ENCODE measurements around the gene ADGRA3.

ADGRA3 gene, protein sequence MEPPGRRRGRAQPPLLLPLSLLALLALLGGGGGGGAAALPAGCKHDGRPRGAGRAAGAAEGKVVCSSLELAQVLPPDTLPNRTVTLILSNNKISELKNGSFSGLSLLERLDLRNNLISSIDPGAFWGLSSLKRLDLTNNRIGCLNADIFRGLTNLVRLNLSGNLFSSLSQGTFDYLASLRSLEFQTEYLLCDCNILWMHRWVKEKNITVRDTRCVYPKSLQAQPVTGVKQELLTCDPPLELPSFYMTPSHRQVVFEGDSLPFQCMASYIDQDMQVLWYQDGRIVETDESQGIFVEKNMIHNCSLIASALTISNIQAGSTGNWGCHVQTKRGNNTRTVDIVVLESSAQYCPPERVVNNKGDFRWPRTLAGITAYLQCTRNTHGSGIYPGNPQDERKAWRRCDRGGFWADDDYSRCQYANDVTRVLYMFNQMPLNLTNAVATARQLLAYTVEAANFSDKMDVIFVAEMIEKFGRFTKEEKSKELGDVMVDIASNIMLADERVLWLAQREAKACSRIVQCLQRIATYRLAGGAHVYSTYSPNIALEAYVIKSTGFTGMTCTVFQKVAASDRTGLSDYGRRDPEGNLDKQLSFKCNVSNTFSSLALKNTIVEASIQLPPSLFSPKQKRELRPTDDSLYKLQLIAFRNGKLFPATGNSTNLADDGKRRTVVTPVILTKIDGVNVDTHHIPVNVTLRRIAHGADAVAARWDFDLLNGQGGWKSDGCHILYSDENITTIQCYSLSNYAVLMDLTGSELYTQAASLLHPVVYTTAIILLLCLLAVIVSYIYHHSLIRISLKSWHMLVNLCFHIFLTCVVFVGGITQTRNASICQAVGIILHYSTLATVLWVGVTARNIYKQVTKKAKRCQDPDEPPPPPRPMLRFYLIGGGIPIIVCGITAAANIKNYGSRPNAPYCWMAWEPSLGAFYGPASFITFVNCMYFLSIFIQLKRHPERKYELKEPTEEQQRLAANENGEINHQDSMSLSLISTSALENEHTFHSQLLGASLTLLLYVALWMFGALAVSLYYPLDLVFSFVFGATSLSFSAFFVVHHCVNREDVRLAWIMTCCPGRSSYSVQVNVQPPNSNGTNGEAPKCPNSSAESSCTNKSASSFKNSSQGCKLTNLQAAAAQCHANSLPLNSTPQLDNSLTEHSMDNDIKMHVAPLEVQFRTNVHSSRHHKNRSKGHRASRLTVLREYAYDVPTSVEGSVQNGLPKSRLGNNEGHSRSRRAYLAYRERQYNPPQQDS (N-terminal part only)

GRCh38 chr4:22515888-22516541, at the start of gene ADGRA3:
ADGRA3 (minus strand) TSS chr4:22516066; CDS start chr4:22515784, 282 bp downstream.
- peak; percentile 0 to 56 (median 28) for DNase-seq (ENCODE audit: low read depth in 4 of 4, low spot score in 1 of 4)

DNA sequence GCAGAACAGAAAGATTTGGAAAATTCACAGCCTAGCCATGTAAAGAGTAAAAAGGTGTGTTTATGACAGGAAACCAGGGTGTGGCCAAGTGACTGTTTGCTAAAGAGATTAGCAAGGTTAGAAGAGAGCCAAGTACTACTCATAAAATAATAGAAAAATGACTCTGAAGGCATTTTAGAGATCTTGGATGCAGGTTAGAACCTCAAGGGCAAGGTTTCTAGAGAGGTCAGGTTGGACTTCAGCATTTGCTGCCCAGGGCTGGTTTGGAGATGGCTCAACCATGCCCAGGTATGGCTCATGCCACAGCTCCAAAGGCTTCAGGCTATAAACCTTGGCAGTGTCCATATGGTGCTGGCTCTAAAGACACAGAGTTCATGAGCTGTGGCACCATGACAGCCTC, 40.6 kb upstream of the ADGRA3 start:
- DNase-seq (ENCODE audit: low read depth in 4 of 4, low spot score in 1 of 4), result no peak

DNA sequence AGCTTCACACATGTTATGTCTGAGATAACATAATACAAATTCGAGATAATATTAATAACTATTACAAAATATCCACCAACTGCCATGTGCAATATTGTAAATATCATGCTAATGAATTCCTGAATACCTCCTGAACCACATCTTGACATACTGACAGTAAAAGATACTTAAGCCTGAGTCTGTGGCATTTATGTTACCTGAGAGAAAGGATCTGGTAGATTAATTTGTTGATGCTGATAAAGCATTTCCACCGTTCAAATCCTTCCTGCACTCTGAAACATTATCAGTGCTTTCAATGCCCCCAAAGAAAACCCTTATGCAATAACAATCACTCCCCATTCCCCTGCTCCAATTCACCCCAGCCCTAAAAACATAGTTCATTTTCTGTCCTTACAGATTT, 38.8 kb upstream of the ADGRA3 start:
- no peak for DNase-seq (ENCODE audit: low read depth in 4 of 4, low spot score in 1 of 4)

GRCh38 chr4:22553560-22553959, 37.7 kb upstream of the ADGRA3 start:
- DNase-seq (ENCODE audit: low read depth in 4 of 4, low spot score in 1 of 4), result no peak

GRCh38 chr4:22552812-22553211, 36.9 kb upstream of the ADGRA3 start:
- DNase-seq (ENCODE audit: low read depth in 4 of 4, low spot score in 1 of 4), result no peak

- no peak for DNase-seq (ENCODE audit: low read depth in 4 of 4, low spot score in 1 of 4)
Observed at GRCh38 chr4:22551550-22551949, 35.7 kb upstream of the ADGRA3 start.

GRCh38 chr4:22546299-22546698, 30.4 kb upstream of the ADGRA3 start:
- DNase-seq (ENCODE audit: low read depth in 4 of 4, low spot score in 1 of 4), result no peak

DNA sequence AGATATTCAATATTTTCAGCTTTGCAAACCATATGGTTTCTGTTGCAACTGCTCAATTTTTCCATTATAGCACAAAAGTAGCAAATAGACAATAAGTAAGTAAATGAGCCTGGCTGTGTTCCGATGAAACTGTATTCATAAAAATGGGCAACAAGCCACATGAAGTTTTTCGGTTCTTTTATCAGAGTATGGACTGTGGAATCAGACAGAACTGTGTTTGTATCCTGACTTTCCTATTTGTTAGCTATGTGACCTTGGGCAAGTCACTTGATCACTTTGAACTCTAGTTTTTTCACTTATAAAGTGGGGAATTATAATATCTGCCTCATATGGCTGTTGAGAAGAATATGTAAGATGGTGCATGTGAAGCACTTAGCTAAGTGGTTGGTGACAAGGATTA, 23.4 kb upstream of the ADGRA3 start:
- no peak for DNase-seq (ENCODE audit: low read depth in 4 of 4, low spot score in 1 of 4)

DNA sequence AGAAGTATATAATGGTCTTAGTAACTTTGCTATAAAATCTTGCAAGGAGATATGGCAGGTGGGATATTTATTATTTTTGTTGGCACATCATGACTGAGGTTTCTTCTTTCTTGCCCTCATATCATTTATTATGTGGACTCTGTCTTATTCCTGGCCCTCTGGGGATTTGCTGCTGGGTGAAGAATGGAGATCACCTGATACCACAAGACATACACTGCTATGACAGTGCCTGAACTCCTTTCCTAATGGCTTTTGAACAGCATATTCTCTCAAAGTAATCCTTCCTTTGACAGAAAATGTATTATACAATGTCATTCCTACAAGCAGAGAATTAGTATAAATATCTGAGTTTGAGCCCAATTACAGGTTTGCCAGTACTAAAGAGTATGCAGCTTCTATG, 22.0 kb upstream of the ADGRA3 start:
- DNase-seq (ENCODE audit: low read depth in 4 of 4, low spot score in 1 of 4), result no peak

DNA sequence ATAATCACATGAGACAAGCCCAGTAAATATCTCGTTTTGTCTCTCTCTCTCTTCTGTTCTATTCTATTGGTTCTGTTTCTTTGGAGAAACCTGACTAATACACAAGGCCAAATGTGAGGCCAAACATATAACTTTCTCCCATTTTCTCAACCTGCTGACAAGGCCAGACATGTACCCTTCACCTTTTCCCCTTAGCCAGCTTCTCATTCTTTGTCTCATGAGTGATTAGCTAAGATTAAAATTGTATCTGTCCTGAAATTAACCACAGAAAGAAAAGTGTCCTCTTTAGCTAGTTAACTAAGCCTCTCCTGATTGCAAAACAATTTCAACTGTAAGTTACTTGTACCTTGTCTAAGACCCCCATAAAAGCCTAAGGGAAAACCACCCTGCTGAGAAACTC, 18.5 kb upstream of the ADGRA3 start:
- DNase-seq (ENCODE audit: low read depth in 4 of 4, low spot score in 1 of 4), result no peak

GRCh38 chr4:22532896-22533295, 17.0 kb upstream of the ADGRA3 start:
- DNase-seq (ENCODE audit: low read depth in 4 of 4, low spot score in 1 of 4), result no peak

DNA sequence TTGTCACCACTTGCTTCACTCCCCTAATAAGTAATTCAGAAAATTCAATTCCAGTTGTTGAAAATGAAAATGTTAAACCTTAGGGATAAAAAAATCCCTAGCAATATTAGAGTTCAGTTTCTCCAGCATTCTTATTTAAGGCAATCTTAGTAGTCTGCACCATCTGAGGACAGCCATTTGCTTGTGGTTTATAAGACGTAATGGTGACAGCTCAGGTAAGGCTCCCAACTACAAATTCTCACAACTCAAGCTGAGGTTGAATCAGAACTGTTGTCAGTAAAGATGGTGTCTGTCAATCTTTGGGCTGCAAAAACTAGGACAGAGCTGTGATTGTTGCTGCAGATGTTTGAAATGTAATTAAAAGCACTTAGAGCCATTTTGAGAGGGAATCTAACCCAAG, 16.3 kb upstream of the ADGRA3 start:
- no peak for DNase-seq (ENCODE audit: low read depth in 4 of 4, low spot score in 1 of 4)

GRCh38 chr4:22531311-22532019, 15.6 kb upstream of the ADGRA3 start:
- no peak for DNase-seq (ENCODE audit: low read depth in 4 of 4, low spot score in 1 of 4)

GRCh38 chr4:22524895-22525294, 9.0 kb upstream of the ADGRA3 start:
- no peak for DNase-seq (ENCODE audit: low read depth in 4 of 4, low spot score in 1 of 4)

- no peak for DNase-seq (ENCODE audit: low read depth in 4 of 4, low spot score in 1 of 4)
Observed at GRCh38 chr4:22522706-22523501, 7.0 kb upstream of the ADGRA3 start.

DNA sequence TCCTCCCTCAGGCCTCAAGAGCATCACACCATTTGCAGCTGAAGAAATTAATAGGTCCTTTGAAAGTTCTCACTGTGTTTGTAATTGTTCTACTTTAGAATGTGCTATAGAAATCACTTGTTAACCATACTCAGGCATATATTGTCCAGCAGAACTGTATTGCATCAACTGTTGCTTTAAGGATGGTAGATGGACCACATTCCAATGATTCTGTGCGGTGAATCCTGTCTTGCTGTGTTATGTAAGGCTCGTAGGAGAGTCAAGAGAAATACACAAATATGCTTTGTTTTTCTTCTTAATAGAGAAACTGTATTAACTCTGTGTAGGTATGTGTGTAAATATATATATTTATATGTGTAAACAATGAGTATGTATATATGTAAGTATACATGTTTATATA, 6.3 kb upstream of the ADGRA3 start:
- no peak for DNase-seq (ENCODE audit: low read depth in 4 of 4, low spot score in 1 of 4)

- DNase-seq (ENCODE audit: low read depth in 4 of 4, low spot score in 1 of 4), result no peak
Observed at GRCh38 chr4:22521240-22521639, 5.4 kb upstream of the ADGRA3 start.

DNA sequence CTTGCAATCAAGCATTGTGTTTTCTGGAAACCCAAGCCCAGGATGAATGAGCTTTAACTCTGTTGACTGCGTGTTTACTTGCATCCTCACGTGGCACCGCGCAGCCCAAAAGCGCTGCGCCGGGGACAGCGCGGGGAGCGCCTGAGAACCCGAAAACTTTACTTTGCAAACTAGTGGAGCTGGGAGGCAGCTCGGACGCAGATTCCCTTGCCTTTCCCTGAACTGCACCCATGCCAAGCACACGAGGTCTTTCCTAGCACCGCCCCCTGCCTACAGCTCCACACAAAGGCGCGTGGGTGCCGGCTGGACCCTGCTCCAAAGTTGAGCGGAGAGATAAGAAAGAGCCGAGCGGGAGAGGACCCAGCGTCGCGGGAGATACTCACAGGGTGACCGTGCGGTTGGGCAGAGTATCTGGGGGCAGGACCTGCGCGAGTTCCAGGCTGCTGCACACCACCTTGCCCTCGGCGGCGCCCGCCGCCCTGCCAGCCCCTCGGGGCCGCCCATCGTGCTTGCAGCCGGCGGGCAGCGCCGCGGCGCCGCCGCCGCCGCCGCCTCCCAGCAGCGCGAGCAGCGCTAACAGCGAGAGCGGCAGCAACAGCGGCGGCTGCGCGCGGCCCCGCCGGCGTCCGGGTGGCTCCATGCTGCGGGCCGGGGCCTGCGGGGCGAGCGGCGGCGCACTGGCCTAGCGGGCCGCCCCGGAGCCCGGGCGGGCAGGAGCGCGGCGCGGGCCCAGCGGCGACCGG, 550 bp downstream of the ADGRA3 start:
- peak in 3 of 4 experiments; percentile 1 to 26 (median 16) for DNase-seq (ENCODE audit: low read depth in 4 of 4, low spot score in 1 of 4)

GRCh38 chr4:22514481-22514880, 1.4 kb downstream of the ADGRA3 start:
- no peak for DNase-seq (ENCODE audit: low read depth in 4 of 4, low spot score in 1 of 4)
